DOHH2 (cell line): Measurements from ENCODE around the gene STK32C.

Source experiments
- H3F3A ChIP-seq: fragments of 200-600 bp; sonication (generic), shearing (Covaris generic); 2 replicates; pipeline ENCODE4 v1.6.0; 2016; ENCODE audit warnings: antibody characterized with exemption, mild to moderate bottlenecking; ENCODE audit not compliant: control insufficient read depth, insufficient read depth
- H3K27ac ChIP-seq: fragments of 200-600 bp; sonication (generic); 2 replicates; pipeline ENCODE4 v1.5.1; 2014; ENCODE audit warnings: low read depth, mild to moderate bottlenecking, low read length, moderate library complexity
- H3K27me3 ChIP-seq: fragments of 200-600 bp; sonication (generic); 2 replicates; pipeline ENCODE4 v1.6.1; 2014; ENCODE audit warnings: mild to moderate bottlenecking, low read length, mixed read lengths; ENCODE audit not compliant: control insufficient read depth
- H3K36me3 ChIP-seq: fragments of 200-600 bp; sonication (generic); 2 replicates; pipeline ENCODE4 v1.6.1; 2014; ENCODE audit warnings: mild to moderate bottlenecking, low read length, moderate library complexity, mixed read lengths; ENCODE audit not compliant: control insufficient read depth
- H3K4me1 ChIP-seq: fragments of 200-600 bp; sonication (generic); 2 replicates; pipeline ENCODE4 v1.6.1; 2014; ENCODE audit warnings: mild to moderate bottlenecking, low read length, mixed read lengths; ENCODE audit not compliant: control insufficient read depth
- H3K4me2 ChIP-seq: fragments of 200-600 bp; sonication (generic); 2 replicates; pipeline ENCODE4 v1.6.0; 2014; ENCODE audit warnings: mild to moderate bottlenecking, low read length, moderate library complexity
- H3K4me3 ChIP-seq: fragments of 200-600 bp; sonication (generic); 2 replicates; pipeline ENCODE4 v1.5.1; 2014; ENCODE audit warnings: mild to moderate bottlenecking, low read length, mixed read lengths
- H3K79me2 ChIP-seq: fragments of 200-600 bp; sonication (generic); 2 replicates; pipeline ENCODE4 v1.6.1; 2014; ENCODE audit warnings: mild to moderate bottlenecking, low read length, mixed read lengths; ENCODE audit not compliant: control insufficient read depth
- H3K9me2 ChIP-seq: fragments of 200-600 bp; sonication (generic); replicated peaks from 2 replicates; pipeline ENCODE4 v1.6.1; 2014; ENCODE audit warnings: mild to moderate bottlenecking, low read length, mixed read lengths; ENCODE audit not compliant: control insufficient read depth
- H3K9me3 ChIP-seq: fragments of 200-600 bp; sonication (generic); 2 replicates; pipeline ENCODE4 v1.6.1; 2014; ENCODE audit warnings: antibody characterized with exemption, low read length, mixed read lengths; ENCODE audit not compliant: control insufficient read depth, insufficient read depth
- H4K20me1 ChIP-seq: fragments of 200-600 bp; sonication (generic); 2 replicates; pipeline ENCODE4 v1.6.0; 2014; ENCODE audit warnings: low read depth, mild to moderate bottlenecking, antibody characterized with exemption, low read length, moderate library complexity; ENCODE audit not compliant: control insufficient read depth, insufficient read depth
- EZH2phosphoT487 ChIP-seq: fragments of 200-600 bp; sonication (generic); IDR thresholded peaks from 2 replicates; pipeline ENCODE4 v1.6.1; 2017; ENCODE audit warnings: borderline replicate concordance, mild to moderate bottlenecking, antibody characterized with exemption, low read length, moderate library complexity, mixed read lengths
- TF ChIP-seq, protein P1 (sequence below): fragments of 200-600 bp; sonication (generic); IDR thresholded peaks from one replicate; pipeline ENCODE4 v1.5.1; 2014; ENCODE audit warnings: antibody characterized with exemption, mild to moderate bottlenecking, low read depth, low read length; ENCODE audit not compliant: poor library complexity, severe bottlenecking

STK32C gene

DNA sequence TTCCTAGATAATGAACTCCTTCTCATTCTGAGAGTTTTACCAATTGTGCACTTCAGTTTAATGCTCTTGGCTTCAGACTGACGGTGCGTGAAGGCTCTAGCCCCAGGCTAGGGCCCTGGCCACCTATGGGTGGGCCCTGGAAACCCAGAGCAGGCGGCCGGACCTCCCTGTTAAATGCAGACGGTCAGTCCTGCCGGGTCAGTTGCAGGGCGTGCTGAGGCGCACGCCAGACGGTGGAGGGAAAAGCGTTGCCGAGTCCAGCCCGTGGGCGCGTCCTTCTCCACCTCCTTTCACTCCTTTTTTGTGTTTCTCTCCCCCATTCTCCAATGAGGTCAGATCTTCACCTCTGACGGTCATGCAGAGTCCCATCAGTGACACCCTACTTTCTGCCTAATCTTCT is 118.7 kb downstream of the STK32C start:
- H3K79me2 ChIP-seq: no peaks in the 10 kb centered on the region
- no peaks in the 10 kb centered on the region for H3F3A ChIP-seq
- TF ChIP-seq, protein P1, sequence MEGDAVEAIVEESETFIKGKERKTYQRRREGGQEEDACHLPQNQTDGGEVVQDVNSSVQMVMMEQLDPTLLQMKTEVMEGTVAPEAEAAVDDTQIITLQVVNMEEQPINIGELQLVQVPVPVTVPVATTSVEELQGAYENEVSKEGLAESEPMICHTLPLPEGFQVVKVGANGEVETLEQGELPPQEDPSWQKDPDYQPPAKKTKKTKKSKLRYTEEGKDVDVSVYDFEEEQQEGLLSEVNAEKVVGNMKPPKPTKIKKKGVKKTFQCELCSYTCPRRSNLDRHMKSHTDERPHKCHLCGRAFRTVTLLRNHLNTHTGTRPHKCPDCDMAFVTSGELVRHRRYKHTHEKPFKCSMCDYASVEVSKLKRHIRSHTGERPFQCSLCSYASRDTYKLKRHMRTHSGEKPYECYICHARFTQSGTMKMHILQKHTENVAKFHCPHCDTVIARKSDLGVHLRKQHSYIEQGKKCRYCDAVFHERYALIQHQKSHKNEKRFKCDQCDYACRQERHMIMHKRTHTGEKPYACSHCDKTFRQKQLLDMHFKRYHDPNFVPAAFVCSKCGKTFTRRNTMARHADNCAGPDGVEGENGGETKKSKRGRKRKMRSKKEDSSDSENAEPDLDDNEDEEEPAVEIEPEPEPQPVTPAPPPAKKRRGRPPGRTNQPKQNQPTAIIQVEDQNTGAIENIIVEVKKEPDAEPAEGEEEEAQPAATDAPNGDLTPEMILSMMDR: no peak
- no peak for TF ChIP-seq EZH2phosphoT487
- no peaks in the 10 kb centered on the region for H3K27me3 ChIP-seq
- H3K9me2 ChIP-seq: no peaks in the 10 kb centered on the region
- no peak overlapping the region for H3K27ac ChIP-seq
- no peaks in the 10 kb centered on the region for H3K9me3 ChIP-seq
- H4K20me1 ChIP-seq: no peaks in the 10 kb centered on the region
- no peaks in the 10 kb centered on the region for H3K4me1 ChIP-seq
- H3K36me3 ChIP-seq: no peaks in the 10 kb centered on the region
- H3K4me2 ChIP-seq: no peak overlapping the region
- H3K4me3 ChIP-seq: no peak overlapping the region

DNA sequence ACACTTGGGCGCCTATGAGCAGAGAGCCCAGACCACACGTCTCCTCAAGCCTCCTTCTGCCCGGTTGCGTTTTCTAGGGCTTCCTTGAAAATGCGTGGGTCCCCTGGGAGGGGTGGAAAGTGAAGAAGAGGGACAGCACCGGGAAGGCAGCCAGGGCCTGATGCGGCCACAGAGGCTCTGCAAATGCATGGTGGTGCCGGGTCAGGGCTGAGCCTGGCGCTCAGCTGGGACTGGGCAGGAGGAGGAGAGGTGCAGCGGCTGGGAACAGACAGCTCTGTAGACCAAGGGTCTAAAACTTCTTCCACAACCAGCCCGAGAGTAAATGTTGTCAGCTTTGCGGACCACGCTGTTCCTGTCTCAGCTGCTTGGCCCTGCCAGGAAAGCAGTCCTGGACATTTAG is 119.4 kb downstream of the STK32C start:
- Histone ChIP-seq H3K9me3 (no peaks in the 10 kb centered on the region), H3K79me2 (no peaks in the 10 kb centered on the region), H3K36me3 (no peaks in the 10 kb centered on the region), H4K20me1 (no peaks in the 10 kb centered on the region), H3F3A (no peaks in the 10 kb centered on the region), H3K4me3 (no peak overlapping the region), H3K4me1 (no peaks in the 10 kb centered on the region), H3K27me3 (no peaks in the 10 kb centered on the region), H3K27ac (no peak overlapping the region), H3K4me2 (no peak overlapping the region), H3K9me2 (no peaks in the 10 kb centered on the region)
- TF ChIP-seq, protein P1: no peak
- no peak for TF ChIP-seq EZH2phosphoT487

DNA sequence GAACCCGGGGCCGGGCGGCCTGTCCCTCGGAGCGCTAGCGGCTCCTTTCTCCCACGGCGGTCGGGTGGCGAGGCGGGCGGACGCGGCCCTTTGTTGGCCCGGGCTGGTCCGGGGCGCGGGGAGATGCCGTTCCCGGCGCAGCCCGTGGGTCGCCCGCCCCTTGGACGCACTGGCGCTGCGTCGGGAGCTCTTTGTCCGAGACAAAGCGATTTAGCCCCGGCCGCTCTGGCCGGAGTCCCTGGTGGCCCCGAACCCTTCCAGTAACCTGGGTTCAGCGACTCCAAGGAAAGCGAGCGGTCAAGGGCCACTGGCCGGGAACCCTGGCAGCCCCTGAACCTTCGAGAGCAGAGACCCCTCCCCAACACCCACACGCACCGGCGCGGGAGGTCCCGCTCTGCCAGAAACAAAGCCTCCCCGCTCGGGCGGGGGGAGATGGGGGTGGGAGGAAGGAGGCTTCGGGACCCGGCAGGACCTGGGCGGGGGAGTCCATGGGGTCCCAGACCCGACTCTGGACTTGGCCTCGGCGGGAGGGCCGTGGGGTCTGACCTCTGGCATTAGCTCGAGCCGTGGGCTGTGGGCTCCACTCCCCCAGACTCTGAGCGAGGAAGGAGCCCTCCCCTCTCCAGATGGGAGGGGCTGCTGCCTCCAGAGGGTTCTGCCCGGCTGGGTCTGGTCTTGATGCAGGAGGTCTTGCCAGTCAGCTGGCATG is 120.2 kb downstream of the STK32C start:
- no peak overlapping the region for H3K4me3 ChIP-seq

More for the DNA sequence above, 120.2 kb downstream of the STK32C start:
- Histone ChIP-seq H3K27ac (no peak overlapping the region), H3K4me1 (no peaks in the 10 kb centered on the region), H3F3A (no peaks in the 10 kb centered on the region), H3K9me2 (no peaks in the 10 kb centered on the region), H3K9me3 (no peaks in the 10 kb centered on the region), H3K79me2 (no peaks in the 10 kb centered on the region), H4K20me1 (no peaks in the 10 kb centered on the region), H3K4me2 (no peak overlapping the region), H3K27me3 (no peaks in the 10 kb centered on the region), H3K36me3 (no peaks in the 10 kb centered on the region)
- no peak for TF ChIP-seq EZH2phosphoT487
